Skeletal muscle cell (primary cell): ENCODE measurements around the gene ITPR2.
"Not testable (repeated sequence)": the region's sequence is repeated elsewhere in the genome, so short reads cannot be mapped to it uniquely, and the experiment has no call there.

Experiments used
- DNase-seq: peaks from one replicate; pipeline ENCODE4 v3.0.0-alpha.2; 2010; ENCODE audit warnings: low read depth
- H3K4me3 ChIP-seq: 2 replicates; pipeline ENCODE4 v1.5.1; 2011; ENCODE audit warnings: low read depth, mild to moderate bottlenecking, control low read depth, low read length, moderate library complexity

The ITPR2 gene

GRCh38 chr12:26799741-26800140, 33.3 kb downstream of the ITPR2 start:
- DNase-seq: no peak

GRCh38 chr12:26798640-26799039, 34.4 kb downstream of the ITPR2 start:
- no peak for DNase-seq
- H3K4me3 ChIP-seq: no peak overlapping the region

More at GRCh38 chr12:26799741-26800140, 33.3 kb downstream of the ITPR2 start:
- H3K4me3 ChIP-seq: no peak overlapping the region

GRCh38 chr12:26798023-26798422, 35.0 kb downstream of the ITPR2 start:
- DNase-seq: no peak
- no peak overlapping the region for H3K4me3 ChIP-seq

- DNase-seq: no peak
- H3K4me3 ChIP-seq: no peak overlapping the region
Measured at GRCh38 chr12:26795910-26796309, 37.1 kb downstream of the ITPR2 start.

GRCh38 chr12:26791301-26791791, 41.6 kb downstream of the ITPR2 start:
- H3K4me3 ChIP-seq: no peak overlapping the region
- DNase-seq: no peak

- DNase-seq: no peak
- no peak overlapping the region for H3K4me3 ChIP-seq
Measured at GRCh38 chr12:26790645-26790994, 42.4 kb downstream of the ITPR2 start.

- DNase-seq: no peak
- no peak overlapping the region for H3K4me3 ChIP-seq
Measured at GRCh38 chr12:26789731-26790644, 43.0 kb downstream of the ITPR2 start.

- no peak overlapping the region for H3K4me3 ChIP-seq
- no peak for DNase-seq
Measured at GRCh38 chr12:26786865-26787514, 46.0 kb downstream of the ITPR2 start.

- no peak overlapping the region for H3K4me3 ChIP-seq
- no peak for DNase-seq
Measured at GRCh38 chr12:26786491-26786864, 46.5 kb downstream of the ITPR2 start.

- H3K4me3 ChIP-seq, DNase-seq: not testable (repeated sequence)
Measured at GRCh38 chr12:26783816-26784379, 49.1 kb downstream of the ITPR2 start.

GRCh38 chr12:26783131-26783526, 49.9 kb downstream of the ITPR2 start:
- DNase-seq: no peak

GRCh38 chr12:26782372-26783130, 50.4 kb downstream of the ITPR2 start:
- H3K4me3 ChIP-seq: no peak overlapping the region
- DNase-seq: no peak

More at GRCh38 chr12:26783131-26783526, 49.9 kb downstream of the ITPR2 start:
- H3K4me3 ChIP-seq: no peak overlapping the region

GRCh38 chr12:26780656-26781055, 52.3 kb downstream of the ITPR2 start:
- DNase-seq, H3K4me3 ChIP-seq: not testable (repeated sequence)

- not testable (repeated sequence) for DNase-seq
Measured at GRCh38 chr12:26778173-26778775, 54.7 kb downstream of the ITPR2 start.

GRCh38 chr12:26777236-26777635, 55.8 kb downstream of the ITPR2 start:
- no peak for DNase-seq
- H3K4me3 ChIP-seq: no peak overlapping the region

More at GRCh38 chr12:26778173-26778775, 54.7 kb downstream of the ITPR2 start:
- H3K4me3 ChIP-seq: not testable (repeated sequence)

- not testable (repeated sequence) for DNase-seq, H3K4me3 ChIP-seq
Measured at GRCh38 chr12:26775991-26776390, 57.0 kb downstream of the ITPR2 start.

GRCh38 chr12:26773313-26774104, 59.5 kb downstream of the ITPR2 start:
- H3K4me3 ChIP-seq: no peak overlapping the region
- no peak for DNase-seq

- H3K4me3 ChIP-seq: no peak overlapping the region
- no peak for DNase-seq
Measured at GRCh38 chr12:26771861-26772260, 61.1 kb downstream of the ITPR2 start.
